ENCODE measurements around the gene SLC9A9. TPM values are rescaled to one million over a fixed set of nuclear protein-coding genes. Genes with fewer than 3 reads are reported as not detected.

The SLC9A9 gene
- total RNA-seq, 4 donors from 2014 or later, result 1.1 to 15.9 (median 9.7) TPM

- Histone ChIP-seq H3K9me3 (no peaks in the 10 kb centered on the region), H3K4me3 (no peak overlapping the region), H3K27ac (no peak overlapping the region), H3K27me3 (no peaks in the 10 kb centered on the region), H3K4me1 (peaks cover 0 to 30% (median 11%) of the 10 kb centered on the region in 4 donors), H3K36me3 (no peaks in the 10 kb centered on the region)
- 73 to 88% methylated on average over 4 to 18 of the region's 18 CpGs for WGBS, 2 donors (ENCODE audit: low coverage in 1 of 2)
- TF ChIP-seq, protein P1, sequence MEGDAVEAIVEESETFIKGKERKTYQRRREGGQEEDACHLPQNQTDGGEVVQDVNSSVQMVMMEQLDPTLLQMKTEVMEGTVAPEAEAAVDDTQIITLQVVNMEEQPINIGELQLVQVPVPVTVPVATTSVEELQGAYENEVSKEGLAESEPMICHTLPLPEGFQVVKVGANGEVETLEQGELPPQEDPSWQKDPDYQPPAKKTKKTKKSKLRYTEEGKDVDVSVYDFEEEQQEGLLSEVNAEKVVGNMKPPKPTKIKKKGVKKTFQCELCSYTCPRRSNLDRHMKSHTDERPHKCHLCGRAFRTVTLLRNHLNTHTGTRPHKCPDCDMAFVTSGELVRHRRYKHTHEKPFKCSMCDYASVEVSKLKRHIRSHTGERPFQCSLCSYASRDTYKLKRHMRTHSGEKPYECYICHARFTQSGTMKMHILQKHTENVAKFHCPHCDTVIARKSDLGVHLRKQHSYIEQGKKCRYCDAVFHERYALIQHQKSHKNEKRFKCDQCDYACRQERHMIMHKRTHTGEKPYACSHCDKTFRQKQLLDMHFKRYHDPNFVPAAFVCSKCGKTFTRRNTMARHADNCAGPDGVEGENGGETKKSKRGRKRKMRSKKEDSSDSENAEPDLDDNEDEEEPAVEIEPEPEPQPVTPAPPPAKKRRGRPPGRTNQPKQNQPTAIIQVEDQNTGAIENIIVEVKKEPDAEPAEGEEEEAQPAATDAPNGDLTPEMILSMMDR (IDR thresholded peaks at IDR 0.05), result no peak
- TF ChIP-seq POLR2A (IDR thresholded peaks at IDR 0.05) (no peak), EP300 (IDR thresholded peaks at IDR 0.05; ENCODE audit: low read depth) (no peak), POLR2AphosphoS5 (IDR thresholded peaks at IDR 0.05) (no peak)
- peak; percentile 16 for DNase-seq
- in situ Hi-C loops (cut with MboI; ENCODE audit: low pct_ligation_motif_present in 1 of 4, low pct_unique_long_range_greater_than_20kb in 1 of 4, low sequenced_read_pairs in 3 of 4) (no loop called here), intact Hi-C loops (cut with DNase I; ENCODE audit: low total_unique reads) (no loop called here)
Measured at GRCh38 chr3:143596957-143597642, 251.2 kb downstream of the SLC9A9 start.

DNA sequence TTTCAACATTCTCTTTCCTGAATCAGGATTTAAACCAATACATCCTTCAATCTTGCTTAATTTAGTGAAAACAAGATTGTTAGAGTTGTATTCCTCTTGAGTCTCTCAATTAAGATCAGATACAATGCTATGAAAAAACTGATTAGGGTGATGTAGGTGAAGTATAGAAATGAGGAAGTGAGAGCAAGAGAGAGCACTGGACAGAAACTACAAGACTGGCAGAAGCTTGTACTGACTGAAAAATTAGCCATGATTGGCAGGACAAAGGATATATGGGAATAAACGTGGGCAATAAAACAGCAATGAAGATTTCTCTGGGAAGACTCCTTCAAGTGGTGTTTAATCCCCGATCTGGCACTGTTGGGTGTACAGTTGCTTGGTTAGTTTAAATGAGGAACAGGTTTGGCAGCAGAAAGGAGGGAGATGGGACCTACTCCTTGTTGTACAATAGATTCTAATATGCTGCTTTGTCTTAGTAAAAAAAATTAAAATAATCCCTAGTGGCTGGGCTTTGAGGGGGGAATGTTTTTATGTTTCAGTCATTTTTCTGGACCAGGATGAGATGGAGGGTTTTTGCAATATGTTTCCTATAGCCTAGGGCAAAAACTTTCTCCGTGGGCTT lies 252.7 kb downstream of the SLC9A9 start:
- no peaks in the 10 kb centered on the region for H3K27me3 ChIP-seq
- TF ChIP-seq, protein P1 (IDR thresholded peaks at IDR 0.05), result no peak
- TF ChIP-seq EP300 (IDR thresholded peaks at IDR 0.05; ENCODE audit: low read depth) (no peak), POLR2AphosphoS5 (IDR thresholded peaks at IDR 0.05) (no peak), POLR2A (IDR thresholded peaks at IDR 0.05) (no peak)

DNA sequence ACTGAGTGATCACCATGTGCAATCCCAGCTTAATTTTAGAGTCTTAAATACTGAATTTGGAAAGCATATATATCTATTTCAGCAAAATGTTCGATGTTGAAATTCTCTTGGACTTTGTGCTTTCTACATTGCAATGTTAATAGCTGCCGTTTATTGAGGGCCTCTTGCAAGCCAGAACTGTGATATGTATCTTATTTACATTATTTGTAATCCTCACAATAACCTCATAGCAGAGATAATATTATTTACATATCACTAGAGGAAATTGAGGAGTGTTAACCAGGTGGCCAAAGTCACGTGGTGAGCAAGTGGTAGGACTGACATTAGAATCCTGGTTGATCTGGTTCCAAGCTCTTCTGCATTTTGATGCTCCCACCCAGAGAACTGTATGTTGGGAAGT lies 254.1 kb downstream of the SLC9A9 start:
- peak; percentile 51 for DNase-seq
- Histone ChIP-seq H3K36me3 (no peaks in the 10 kb centered on the region), H3K4me3 (no peak overlapping the region), H3K9me3 (no peaks in the 10 kb centered on the region), H3K27me3 (no peaks in the 10 kb centered on the region), H3K4me1 (peaks cover 0 to 30% (median 11%) of the 10 kb centered on the region in 4 donors), H3K27ac (peak overlapping the region in 2 of 4 donors; percentile 17 to 33)
- no peak for TF ChIP-seq EP300 (IDR thresholded peaks at IDR 0.05; ENCODE audit: low read depth)
- TF ChIP-seq POLR2AphosphoS5 (IDR thresholded peaks at IDR 0.05), result peak in 1 of 3 donors; percentile 39
- in situ Hi-C loops (cut with MboI; ENCODE audit: low pct_ligation_motif_present in 1 of 4, low pct_unique_long_range_greater_than_20kb in 1 of 4, low sequenced_read_pairs in 3 of 4) (no loop called here), intact Hi-C loops (cut with DNase I; ENCODE audit: low total_unique reads) (no loop called here)
- WGBS, 2 donors (ENCODE audit: low coverage in 1 of 2), result 56 to 64% methylated on average over 3 of the region's 3 CpGs

More for the DNA sequence above, 252.7 kb downstream of the SLC9A9 start:
- in situ Hi-C loops (cut with MboI; ENCODE audit: low pct_ligation_motif_present in 1 of 4, low pct_unique_long_range_greater_than_20kb in 1 of 4, low sequenced_read_pairs in 3 of 4), result no loop called here
- Histone ChIP-seq H3K36me3 (no peaks in the 10 kb centered on the region), H3K4me3 (no peak overlapping the region), H3K27ac (peak overlapping the region in 1 of 4 donors; percentile 17), H3K9me3 (no peaks in the 10 kb centered on the region), H3K4me1 (peaks cover 0 to 30% (median 11%) of the 10 kb centered on the region in 4 donors)
- WGBS, 2 donors (ENCODE audit: low coverage in 1 of 2), result 52 to 58% methylated on average over 3 of the region's 3 CpGs
- intact Hi-C loops (cut with DNase I; ENCODE audit: low total_unique reads), result no loop called here
- DNase-seq, result no peak

DNA sequence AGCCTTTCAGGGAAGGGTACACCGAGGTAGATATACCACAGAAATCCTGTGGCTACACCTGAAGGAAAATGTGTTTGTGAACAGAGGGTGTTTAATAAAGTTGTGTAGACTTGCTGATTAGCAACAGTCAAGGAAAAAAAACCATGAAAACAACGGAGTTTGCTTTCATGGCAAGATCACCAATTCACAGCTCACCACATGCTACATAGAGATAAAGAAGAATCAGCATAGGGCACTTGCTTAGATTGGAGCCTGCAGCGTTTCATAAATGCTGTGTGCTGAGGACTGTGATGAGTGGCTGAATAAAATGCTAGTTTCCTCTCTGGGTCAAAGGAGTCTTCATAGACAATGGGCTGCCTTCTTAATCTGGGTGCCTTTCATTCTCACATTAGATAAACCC lies 257.6 kb downstream of the SLC9A9 start:
- 78 to 82% methylated on average over 2 to 3 of the region's 3 CpGs for WGBS, 2 donors (ENCODE audit: low coverage in 1 of 2)
- Histone ChIP-seq H3K4me3 (no peak overlapping the region), H3K9me3 (no peaks in the 10 kb centered on the region), H3K36me3 (no peaks in the 10 kb centered on the region), H3K4me1 (peaks cover 11 to 35% (median 24%) of the 10 kb centered on the region in 4 donors), H3K27me3 (no peaks in the 10 kb centered on the region), H3K27ac (no peak overlapping the region)
- TF ChIP-seq EP300 (IDR thresholded peaks at IDR 0.05; ENCODE audit: low read depth) (no peak), POLR2AphosphoS5 (IDR thresholded peaks at IDR 0.05) (no peak), POLR2A (IDR thresholded peaks at IDR 0.05) (no peak)
- TF ChIP-seq, protein P1 (IDR thresholded peaks at IDR 0.05), result no peak
- in situ Hi-C loops (cut with MboI; ENCODE audit: low pct_ligation_motif_present in 1 of 4, low pct_unique_long_range_greater_than_20kb in 1 of 4, low sequenced_read_pairs in 3 of 4) (no loop called here), intact Hi-C loops (cut with DNase I; ENCODE audit: low total_unique reads) (no loop called here)
- DNase-seq, result no peak

Data from transverse colon (tissue), 4 donors.